H9 (cell line): ENCODE measurements around the gene CHRND. TPM values are rescaled to one million over a fixed set of nuclear protein-coding genes. Genes with fewer than 3 reads are reported as not detected.

Experiments
- DNase-seq: peaks from one replicate; pipeline ENCODE4 v3.0.0-alpha.2; 2017
- H2AFZ ChIP-seq: one replicate; pipeline ENCODE4 v1.6.1; 2013; ENCODE audit warnings: mild to moderate bottlenecking, low read length, control low read depth, moderate library complexity
- H2AK5ac ChIP-seq: 2 replicates; pipeline ENCODE4 v1.6.1; 2013; ENCODE audit warnings: low read length, control low read depth, mixed read lengths; ENCODE audit not compliant: insufficient read length
- H2BK120ac ChIP-seq: one replicate; pipeline ENCODE4 v1.6.1; 2013; ENCODE audit warnings: low read depth, mild to moderate bottlenecking, low read length, control low read depth, inconsistent platforms; ENCODE audit not compliant: poor library complexity, severe bottlenecking
- H2BK12ac ChIP-seq: 2 replicates; pipeline ENCODE4 v1.6.1; 2013; ENCODE audit warnings: low read length, control low read depth, mixed read lengths, low read depth; ENCODE audit not compliant: insufficient read length
- H2BK15ac ChIP-seq: 2 replicates; pipeline ENCODE4 v1.6.1; 2013; ENCODE audit warnings: low read depth, low read length, control low read depth
- H2BK20ac ChIP-seq: one replicate; pipeline ENCODE4 v1.6.1; 2013; ENCODE audit warnings: low read depth, mild to moderate bottlenecking, low read length, control low read depth, inconsistent platforms; ENCODE audit not compliant: poor library complexity, severe bottlenecking
- H2BK5ac ChIP-seq: 2 replicates; pipeline ENCODE4 v1.6.1; 2013; ENCODE audit warnings: low read length, control low read depth, mixed read lengths; ENCODE audit not compliant: insufficient read length
- H3K14ac ChIP-seq: 2 replicates; pipeline ENCODE4 v1.6.1; 2013; ENCODE audit warnings: low read length, control low read depth; ENCODE audit not compliant: insufficient read depth
- H3K18ac ChIP-seq: 2 replicates; pipeline ENCODE4 v1.6.1; 2013; ENCODE audit warnings: low read depth, mild to moderate bottlenecking, mixed read lengths, low read length, control low read depth; ENCODE audit not compliant: insufficient read length
- H3K23ac ChIP-seq: 2 replicates; pipeline ENCODE4 v1.6.1; 2013; ENCODE audit warnings: low read length, control low read depth, mixed read lengths, low read depth; ENCODE audit not compliant: insufficient read length
- H3K23me2 ChIP-seq: 2 replicates; pipeline ENCODE4 v1.6.1; 2013; ENCODE audit warnings: low read depth, mild to moderate bottlenecking, mixed read lengths, low read length, control low read depth; ENCODE audit not compliant: insufficient read length, poor library complexity, severe bottlenecking
- H3K27ac ChIP-seq: 2 replicates; pipeline ENCODE4 v1.5.1; 2013; ENCODE audit warnings: low read length, control low read depth, mixed read lengths, low read depth; ENCODE audit not compliant: insufficient read length
- H3K27me3 ChIP-seq: 2 replicates; pipeline ENCODE4 v1.6.1; 2013; ENCODE audit warnings: low read length, control low read depth, inconsistent platforms; ENCODE audit not compliant: insufficient read depth
- H3K4ac ChIP-seq: 2 replicates; pipeline ENCODE4 v1.6.1; 2013; ENCODE audit warnings: low read depth, mild to moderate bottlenecking, control low read depth, inconsistent platforms, low read length, moderate library complexity
- H3K4me1 ChIP-seq: 2 replicates; pipeline ENCODE4 v1.6.1; 2013; ENCODE audit warnings: low read length, control low read depth, inconsistent platforms; ENCODE audit not compliant: insufficient read depth
- H3K4me2 ChIP-seq: 2 replicates; pipeline ENCODE4 v1.6.1; 2013; ENCODE audit warnings: low read length, control low read depth, mixed read lengths; ENCODE audit not compliant: insufficient read length, insufficient read depth
- H3K56ac ChIP-seq: 2 replicates; pipeline ENCODE4 v1.6.1; 2013; ENCODE audit warnings: low read depth, mild to moderate bottlenecking, mixed read lengths, low read length, control low read depth; ENCODE audit not compliant: insufficient read length
- H3K79me1 ChIP-seq: 2 replicates; pipeline ENCODE4 v1.6.1; 2013; ENCODE audit warnings: low read depth, mild to moderate bottlenecking, moderate library complexity, low read length, control low read depth, inconsistent platforms; ENCODE audit not compliant: insufficient read depth, poor library complexity, severe bottlenecking
- H3K79me2 ChIP-seq: 2 replicates; pipeline ENCODE4 v1.6.1; 2013; ENCODE audit warnings: low read length, control low read depth, inconsistent platforms; ENCODE audit not compliant: insufficient read depth
- H3K9ac ChIP-seq: 2 replicates; pipeline ENCODE4 v1.6.1; 2013; ENCODE audit warnings: low read length, control low read depth, mixed read lengths; ENCODE audit not compliant: insufficient read length; ENCODE audit errors: extremely low read depth
- H3K9me3 ChIP-seq: one replicate; pipeline ENCODE4 v1.6.1; 2013; ENCODE audit warnings: low read depth, low read length, inconsistent platforms; ENCODE audit not compliant: control insufficient read depth
- H3T11ph ChIP-seq: one replicate; pipeline ENCODE4 v1.6.1; 2013; ENCODE audit warnings: mild to moderate bottlenecking, low read length, control low read depth, inconsistent platforms
- H4K20me1 ChIP-seq: one replicate; pipeline ENCODE4 v1.6.1; 2013; ENCODE audit not compliant: control insufficient read depth, insufficient read length, insufficient read depth
- H4K5ac ChIP-seq: 2 replicates; pipeline ENCODE4 v1.6.1; 2013; ENCODE audit warnings: low read depth, mild to moderate bottlenecking, mixed read lengths, low read length, control low read depth; ENCODE audit not compliant: insufficient read length
- H4K8ac ChIP-seq: replicated peaks from 2 replicates; pipeline ENCODE4 v1.6.1; 2013; ENCODE audit warnings: low read length, control low read depth, mixed read lengths, low read depth; ENCODE audit not compliant: insufficient read length
- H4K91ac ChIP-seq: 2 replicates; pipeline ENCODE4 v1.6.1; 2013; ENCODE audit warnings: low read depth, mild to moderate bottlenecking, moderate library complexity, mixed read lengths, low read length, control low read depth; ENCODE audit not compliant: insufficient read length
- H3K27ac Mint-ChIP-seq, 3 experiments: 2 replicates in 2 of 3; 3 replicates in 1 of 3; pipeline ENCODE4 v1.8.0; 2020 to 2021; ENCODE audit warnings: mixed read lengths in 3 of 3, mild to moderate bottlenecking in 1 of 3, moderate library complexity in 1 of 3
- H3K27me3 Mint-ChIP-seq: 2 replicates; pipeline ENCODE4 v1.8.0; 2021; ENCODE audit warnings: low read depth, mild to moderate bottlenecking, moderate library complexity, mixed read lengths
- H3K36me3 Mint-ChIP-seq, 3 experiments: 2 replicates in 2 of 3; 3 replicates in 1 of 3; pipeline ENCODE4 v1.8.0; 2020 to 2021; ENCODE audit warnings: low read depth in 3 of 3, mixed read lengths in 3 of 3; ENCODE audit not compliant: insufficient read depth in 1 of 3
- H3K4me1 Mint-ChIP-seq, 2 experiments: 2 replicates each; pipeline ENCODE4 v1.8.0; 2020; ENCODE audit warnings: mixed read lengths in 2 of 2
- H3K4me3 Mint-ChIP-seq, 2 experiments: 2 replicates in 1 of 2; 3 replicates in 1 of 2; pipeline ENCODE4 v1.8.0; 2020 to 2021; ENCODE audit warnings: mild to moderate bottlenecking in 2 of 2, mixed read lengths in 2 of 2, moderate library complexity in 1 of 2
- H3K9me3 Mint-ChIP-seq, 2 experiments: 2 replicates in 1 of 2; 3 replicates in 1 of 2; pipeline ENCODE4 v1.8.0; 2020; ENCODE audit warnings: mild to moderate bottlenecking in 2 of 2, mixed read lengths in 2 of 2, moderate library complexity in 1 of 2
- CTCF ChIP-seq: fragments of 200-600 bp; sonication (generic); conservative IDR thresholded peaks from 3 replicates; pipeline ENCODE4 v1.8.0; 2021; ENCODE audit warnings: antibody characterized with exemption, mild to moderate bottlenecking
- WGBS: extraction: QIAGEN DNeasy Blood & Tissue Kit; methylation state at CpG from one replicate; pipeline ENCODE4 v1.1.7; 2013; ENCODE audit warnings: missing lambda C conversion rate, low lambda C conversion rate, mixed read lengths; ENCODE audit not compliant: insufficient read length; ENCODE audit errors: extremely low coverage; 5-methylcytosine and 5-hydroxymethylcytosine counted together
- long read RNA-seq: library from polyadenylated mRNA; unstranded; transcript quantifications from one replicate; pipeline ENCODE4 v2.0.0, GENCODE V29; 2020
- total RNA-seq: library from RNA; stranded (reverse); gene quantifications from 2 replicates; pipeline ENCODE4 v1.2.1, GENCODE V29; 2021

CHRND gene
- not detected in 2 replicates for total RNA-seq
- long read RNA-seq, partial matches to known transcripts, result 0 of 1 reads
- long read RNA-seq, other reads (novel, unspliced or antisense), result 0 of 1 reads

GRCh38 chr2:232525791-232526371 is at the start of gene CHRND:
Gene CHRND (plus strand): TSS chr2:232526160. CDS start chr2:232526216, 56 bp downstream.
- no peak for DNase-seq
- no CpG with 5 or more reads among the region's 18 CpGs for WGBS

More at GRCh38 chr2:232525791-232526371, at the start of gene CHRND:
- Histone ChIP-seq H4K8ac (no peak within 1 kb of the TSS), H2BK12ac (no peak within 1 kb of the TSS), H3K23me2 (peaks cover 14% of the 10 kb centered on the region), H3K4me2 (no peak within 1 kb of the TSS), H3K14ac (no peak within 1 kb of the TSS), H3T11ph (no peak within 1 kb of the TSS), H2BK15ac (no peak within 1 kb of the TSS), H3K79me1 (no peaks in the 10 kb centered on the region), H2BK5ac (no peak within 1 kb of the TSS), H3K9ac (no peak within 1 kb of the TSS), H4K91ac (no peak within 1 kb of the TSS), H3K56ac (no peak within 1 kb of the TSS), H3K23ac (no peak within 1 kb of the TSS), H4K20me1 (no peaks in the 10 kb centered on the region), H3K4ac (no peak within 1 kb of the TSS), H2AFZ (no peak within 1 kb of the TSS), H2AK5ac (no peak within 1 kb of the TSS), H3K4me1 (no peaks in the 10 kb centered on the region), H3K27me3 (peaks cover 15% of the 10 kb centered on the region), H3K27ac (no peak within 1 kb of the TSS), H3K18ac (no peak within 1 kb of the TSS), H4K5ac (no peak within 1 kb of the TSS), H3K79me2 (no peaks in the 10 kb centered on the region), H2BK20ac (no peak within 1 kb of the TSS), H3K9me3 (no peaks in the 10 kb centered on the region), H2BK120ac (no peak within 1 kb of the TSS)
- H3K4me3 Mint-ChIP-seq, result no peak within 1 kb of the TSS; a peak in 1 of 5 replicates
- peaks cover 0 to 1% (median 0%) of the 10 kb centered on the region in 3 experiments; a peak in 1 of 7 replicates for H3K36me3 Mint-ChIP-seq
- TF ChIP-seq CTCF, result no peak
- peaks cover 9 to 31% of the 10 kb centered on the region in 2 experiments for H3K4me1 Mint-ChIP-seq
- no peaks in the 10 kb centered on the region for H3K9me3 Mint-ChIP-seq
- no peak within 1 kb of the TSS for H3K27ac Mint-ChIP-seq
- H3K27me3 Mint-ChIP-seq, result peaks cover 75% of the 10 kb centered on the region
